H9 (cell line): ENCODE measurements around the gene GIPC2. TPM values are rescaled to one million over a fixed set of nuclear protein-coding genes. Genes with fewer than 3 reads are reported as not detected.
A peak's percentile ranks its signal among the peaks of the same experiment; 100 is the strongest.

Experiments
- DNase-seq: peaks from one replicate; pipeline ENCODE4 v3.0.0-alpha.2; 2017
- H2AFZ ChIP-seq: one replicate; pipeline ENCODE4 v1.6.1; 2013; ENCODE audit warnings: mild to moderate bottlenecking, low read length, control low read depth, moderate library complexity
- H2AK5ac ChIP-seq: 2 replicates; pipeline ENCODE4 v1.6.1; 2013; ENCODE audit warnings: low read length, control low read depth, mixed read lengths; ENCODE audit not compliant: insufficient read length
- H2BK120ac ChIP-seq: one replicate; pipeline ENCODE4 v1.6.1; 2013; ENCODE audit warnings: low read depth, mild to moderate bottlenecking, low read length, control low read depth, inconsistent platforms; ENCODE audit not compliant: poor library complexity, severe bottlenecking
- H2BK12ac ChIP-seq: 2 replicates; pipeline ENCODE4 v1.6.1; 2013; ENCODE audit warnings: low read length, control low read depth, mixed read lengths, low read depth; ENCODE audit not compliant: insufficient read length
- H2BK15ac ChIP-seq: 2 replicates; pipeline ENCODE4 v1.6.1; 2013; ENCODE audit warnings: low read depth, low read length, control low read depth
- H2BK20ac ChIP-seq: one replicate; pipeline ENCODE4 v1.6.1; 2013; ENCODE audit warnings: low read depth, mild to moderate bottlenecking, low read length, control low read depth, inconsistent platforms; ENCODE audit not compliant: poor library complexity, severe bottlenecking
- H2BK5ac ChIP-seq: 2 replicates; pipeline ENCODE4 v1.6.1; 2013; ENCODE audit warnings: low read length, control low read depth, mixed read lengths; ENCODE audit not compliant: insufficient read length
- H3K14ac ChIP-seq: 2 replicates; pipeline ENCODE4 v1.6.1; 2013; ENCODE audit warnings: low read length, control low read depth; ENCODE audit not compliant: insufficient read depth
- H3K18ac ChIP-seq: 2 replicates; pipeline ENCODE4 v1.6.1; 2013; ENCODE audit warnings: low read depth, mild to moderate bottlenecking, mixed read lengths, low read length, control low read depth; ENCODE audit not compliant: insufficient read length
- H3K23ac ChIP-seq: 2 replicates; pipeline ENCODE4 v1.6.1; 2013; ENCODE audit warnings: low read length, control low read depth, mixed read lengths, low read depth; ENCODE audit not compliant: insufficient read length
- H3K23me2 ChIP-seq: 2 replicates; pipeline ENCODE4 v1.6.1; 2013; ENCODE audit warnings: low read depth, mild to moderate bottlenecking, mixed read lengths, low read length, control low read depth; ENCODE audit not compliant: insufficient read length, poor library complexity, severe bottlenecking
- H3K27ac ChIP-seq: 2 replicates; pipeline ENCODE4 v1.5.1; 2013; ENCODE audit warnings: low read length, control low read depth, mixed read lengths, low read depth; ENCODE audit not compliant: insufficient read length
- H3K27me3 ChIP-seq: 2 replicates; pipeline ENCODE4 v1.6.1; 2013; ENCODE audit warnings: low read length, control low read depth, inconsistent platforms; ENCODE audit not compliant: insufficient read depth
- H3K4ac ChIP-seq: 2 replicates; pipeline ENCODE4 v1.6.1; 2013; ENCODE audit warnings: low read depth, mild to moderate bottlenecking, control low read depth, inconsistent platforms, low read length, moderate library complexity
- H3K4me1 ChIP-seq: 2 replicates; pipeline ENCODE4 v1.6.1; 2013; ENCODE audit warnings: low read length, control low read depth, inconsistent platforms; ENCODE audit not compliant: insufficient read depth
- H3K4me2 ChIP-seq: 2 replicates; pipeline ENCODE4 v1.6.1; 2013; ENCODE audit warnings: low read length, control low read depth, mixed read lengths; ENCODE audit not compliant: insufficient read length, insufficient read depth
- H3K56ac ChIP-seq: 2 replicates; pipeline ENCODE4 v1.6.1; 2013; ENCODE audit warnings: low read depth, mild to moderate bottlenecking, mixed read lengths, low read length, control low read depth; ENCODE audit not compliant: insufficient read length
- H3K79me1 ChIP-seq: 2 replicates; pipeline ENCODE4 v1.6.1; 2013; ENCODE audit warnings: low read depth, mild to moderate bottlenecking, moderate library complexity, low read length, control low read depth, inconsistent platforms; ENCODE audit not compliant: insufficient read depth, poor library complexity, severe bottlenecking
- H3K79me2 ChIP-seq: 2 replicates; pipeline ENCODE4 v1.6.1; 2013; ENCODE audit warnings: low read length, control low read depth, inconsistent platforms; ENCODE audit not compliant: insufficient read depth
- H3K9ac ChIP-seq: 2 replicates; pipeline ENCODE4 v1.6.1; 2013; ENCODE audit warnings: low read length, control low read depth, mixed read lengths; ENCODE audit not compliant: insufficient read length; ENCODE audit errors: extremely low read depth
- H3K9me3 ChIP-seq: one replicate; pipeline ENCODE4 v1.6.1; 2013; ENCODE audit warnings: low read depth, low read length, inconsistent platforms; ENCODE audit not compliant: control insufficient read depth
- H3T11ph ChIP-seq: one replicate; pipeline ENCODE4 v1.6.1; 2013; ENCODE audit warnings: mild to moderate bottlenecking, low read length, control low read depth, inconsistent platforms
- H4K20me1 ChIP-seq: one replicate; pipeline ENCODE4 v1.6.1; 2013; ENCODE audit not compliant: control insufficient read depth, insufficient read length, insufficient read depth
- H4K5ac ChIP-seq: 2 replicates; pipeline ENCODE4 v1.6.1; 2013; ENCODE audit warnings: low read depth, mild to moderate bottlenecking, mixed read lengths, low read length, control low read depth; ENCODE audit not compliant: insufficient read length
- H4K8ac ChIP-seq: replicated peaks from 2 replicates; pipeline ENCODE4 v1.6.1; 2013; ENCODE audit warnings: low read length, control low read depth, mixed read lengths, low read depth; ENCODE audit not compliant: insufficient read length
- H4K91ac ChIP-seq: 2 replicates; pipeline ENCODE4 v1.6.1; 2013; ENCODE audit warnings: low read depth, mild to moderate bottlenecking, moderate library complexity, mixed read lengths, low read length, control low read depth; ENCODE audit not compliant: insufficient read length
- H3K27ac Mint-ChIP-seq, 3 experiments: 2 replicates in 2 of 3; 3 replicates in 1 of 3; pipeline ENCODE4 v1.8.0; 2020 to 2021; ENCODE audit warnings: mixed read lengths in 3 of 3, mild to moderate bottlenecking in 1 of 3, moderate library complexity in 1 of 3
- H3K27me3 Mint-ChIP-seq: 2 replicates; pipeline ENCODE4 v1.8.0; 2021; ENCODE audit warnings: low read depth, mild to moderate bottlenecking, moderate library complexity, mixed read lengths
- H3K36me3 Mint-ChIP-seq, 3 experiments: 2 replicates in 2 of 3; 3 replicates in 1 of 3; pipeline ENCODE4 v1.8.0; 2020 to 2021; ENCODE audit warnings: low read depth in 3 of 3, mixed read lengths in 3 of 3; ENCODE audit not compliant: insufficient read depth in 1 of 3
- H3K4me1 Mint-ChIP-seq, 2 experiments: 2 replicates each; pipeline ENCODE4 v1.8.0; 2020; ENCODE audit warnings: mixed read lengths in 2 of 2
- H3K4me3 Mint-ChIP-seq, 2 experiments: 2 replicates in 1 of 2; 3 replicates in 1 of 2; pipeline ENCODE4 v1.8.0; 2020 to 2021; ENCODE audit warnings: mild to moderate bottlenecking in 2 of 2, mixed read lengths in 2 of 2, moderate library complexity in 1 of 2
- H3K9me3 Mint-ChIP-seq, 2 experiments: 2 replicates in 1 of 2; 3 replicates in 1 of 2; pipeline ENCODE4 v1.8.0; 2020; ENCODE audit warnings: mild to moderate bottlenecking in 2 of 2, mixed read lengths in 2 of 2, moderate library complexity in 1 of 2
- CTCF ChIP-seq: fragments of 200-600 bp; sonication (generic); conservative IDR thresholded peaks from 3 replicates; pipeline ENCODE4 v1.8.0; 2021; ENCODE audit warnings: antibody characterized with exemption, mild to moderate bottlenecking
- WGBS: extraction: QIAGEN DNeasy Blood & Tissue Kit; methylation state at CpG from one replicate; pipeline ENCODE4 v1.1.7; 2013; ENCODE audit warnings: missing lambda C conversion rate, low lambda C conversion rate, mixed read lengths; ENCODE audit not compliant: insufficient read length; ENCODE audit errors: extremely low coverage; 5-methylcytosine and 5-hydroxymethylcytosine counted together
- total RNA-seq: library from RNA; stranded (reverse); gene quantifications from 2 replicates; pipeline ENCODE4 v1.2.1, GENCODE V29; 2021

GIPC2 gene
- total RNA-seq, 1 experiment from 2014 or later, result 0.85 TPM

- WGBS, result no CpG with 5 or more reads among the region's 4 CpGs
- no peak for DNase-seq
- no peak overlapping the region for H2BK20ac ChIP-seq
- Mint-ChIP-seq H3K4me3 (no peak overlapping the region), H3K36me3 (no peaks in the 10 kb centered on the region), H3K4me1 (0 out of 4 replicates have a peak, but pooled peaks cover 0 to 3% of the 10 kb centered on the region in 2 experiments), H3K9me3 (no peaks in the 10 kb centered on the region), H3K27me3 (no peaks in the 10 kb centered on the region; the same call in 1 of the 2 replicates), H3K27ac (peak overlapping the region in 2 of 3 experiments; percentile 22 to 45; a peak in 1 of 7 replicates)
- no peak overlapping the region for H4K91ac ChIP-seq
- no peak overlapping the region for H2BK15ac ChIP-seq
- no peak overlapping the region for H2BK120ac ChIP-seq
- TF ChIP-seq CTCF, result peak; percentile 42
- no peak overlapping the region for H3K14ac ChIP-seq
- no peak overlapping the region for H3K4me2 ChIP-seq
- no peak overlapping the region for H2AK5ac ChIP-seq
- H4K20me1 ChIP-seq, result no peaks in the 10 kb centered on the region
- no peak overlapping the region for H3K9ac ChIP-seq
- no peak overlapping the region for H2BK12ac ChIP-seq
- no peak overlapping the region for H4K8ac ChIP-seq
- H3K4ac ChIP-seq, result no peak overlapping the region
- H3K79me1 ChIP-seq, result no peaks in the 10 kb centered on the region
- H3T11ph ChIP-seq, result no peak overlapping the region
- no peaks in the 10 kb centered on the region for H3K4me1 ChIP-seq
- H3K9me3 ChIP-seq, result no peaks in the 10 kb centered on the region
- no peak overlapping the region for H3K27ac ChIP-seq
- no peaks in the 10 kb centered on the region for H3K23me2 ChIP-seq
- no peak overlapping the region for H3K18ac ChIP-seq
- H4K5ac ChIP-seq, result no peak overlapping the region
- H2AFZ ChIP-seq, result no peak overlapping the region
- H3K23ac ChIP-seq, result no peak overlapping the region
- no peaks in the 10 kb centered on the region for H3K79me2 ChIP-seq
- H3K27me3 ChIP-seq, result no peaks in the 10 kb centered on the region
- H2BK5ac ChIP-seq, result no peak overlapping the region
- no peak overlapping the region for H3K56ac ChIP-seq
Observed at GRCh38 chr1:78060857-78061563, 15.2 kb downstream of the GIPC2 start.
